ENCODE measurements around the gene TMPRSS7.

GRCh38 chr3:112092496-112093179 lies 58.1 kb downstream of the TMPRSS7 start:
- TF ChIP-seq PPARA (CRISPR knock-in tag; IDR thresholded peaks at IDR 0.05; ENCODE audit: borderline replicate concordance) (no peak), CSRNP3 (CRISPR knock-in tag; IDR thresholded peaks at IDR 0.05) (no peak), ZNF70 (CRISPR knock-in tag; IDR thresholded peaks at IDR 0.05) (no peak), ZNF8 (CRISPR knock-in tag; IDR thresholded peaks at IDR 0.05) (no peak), OSR1 (CRISPR knock-in tag; IDR thresholded peaks at IDR 0.05) (no peak), CSDC2 (CRISPR knock-in tag; IDR thresholded peaks at IDR 0.05) (no peak), ZNF565 (CRISPR knock-in tag; conservative IDR thresholded peaks at IDR 0.05; ENCODE audit: low read depth) (no peak), RARB (CRISPR knock-in tag; IDR thresholded peaks at IDR 0.05) (no peak), ZFP3 (CRISPR knock-in tag; IDR thresholded peaks at IDR 0.05) (no peak), ESRRG (CRISPR knock-in tag; IDR thresholded peaks at IDR 0.05) (no peak), ZFP30 (CRISPR knock-in tag; IDR thresholded peaks at IDR 0.05) (no peak)
- TF ChIP-seq, protein P1, sequence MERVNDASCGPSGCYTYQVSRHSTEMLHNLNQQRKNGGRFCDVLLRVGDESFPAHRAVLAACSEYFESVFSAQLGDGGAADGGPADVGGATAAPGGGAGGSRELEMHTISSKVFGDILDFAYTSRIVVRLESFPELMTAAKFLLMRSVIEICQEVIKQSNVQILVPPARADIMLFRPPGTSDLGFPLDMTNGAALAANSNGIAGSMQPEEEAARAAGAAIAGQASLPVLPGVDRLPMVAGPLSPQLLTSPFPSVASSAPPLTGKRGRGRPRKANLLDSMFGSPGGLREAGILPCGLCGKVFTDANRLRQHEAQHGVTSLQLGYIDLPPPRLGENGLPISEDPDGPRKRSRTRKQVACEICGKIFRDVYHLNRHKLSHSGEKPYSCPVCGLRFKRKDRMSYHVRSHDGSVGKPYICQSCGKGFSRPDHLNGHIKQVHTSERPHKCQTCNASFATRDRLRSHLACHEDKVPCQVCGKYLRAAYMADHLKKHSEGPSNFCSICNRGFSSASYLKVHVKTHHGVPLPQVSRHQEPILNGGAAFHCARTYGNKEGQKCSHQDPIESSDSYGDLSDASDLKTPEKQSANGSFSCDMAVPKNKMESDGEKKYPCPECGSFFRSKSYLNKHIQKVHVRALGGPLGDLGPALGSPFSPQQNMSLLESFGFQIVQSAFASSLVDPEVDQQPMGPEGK (CRISPR knock-in tag; IDR thresholded peaks at IDR 0.05; ENCODE audit: borderline replicate concordance): no peak
